ENCODE measurements around the gene GCFC2.

- TF ChIP-seq POLR2A (IDR thresholded peaks at IDR 0.05; ENCODE audit: low read length) (no peak), GATA1 (IDR thresholded peaks at IDR 0.05; ENCODE audit: low read depth, low read length) (no peak)
Measured at GRCh38 chr2:75641587-75641986, 69.1 kb downstream of the GCFC2 start.

Measured in erythroblast (primary cell).